GM19372 (cell line): ENCODE data around the gene SAMHD1.
"Not testable (repeated sequence)": the region's sequence is repeated elsewhere in the genome, so short reads cannot be mapped to it uniquely, and the experiment has no call there.

Experiments used
- ATAC-seq: cut with Tn5 transposase; IDR thresholded peaks from one replicate; pipeline ENCODE4 v1.9.1; 2021; ENCODE audit warnings: mild to moderate bottlenecking, low read depth, moderate library complexity; ENCODE audit not compliant: unreplicated experiment

Gene SAMHD1

GRCh38 chr20:36856691-36857635, 94.5 kb downstream of the SAMHD1 start:
- no peak for ATAC-seq

DNA sequence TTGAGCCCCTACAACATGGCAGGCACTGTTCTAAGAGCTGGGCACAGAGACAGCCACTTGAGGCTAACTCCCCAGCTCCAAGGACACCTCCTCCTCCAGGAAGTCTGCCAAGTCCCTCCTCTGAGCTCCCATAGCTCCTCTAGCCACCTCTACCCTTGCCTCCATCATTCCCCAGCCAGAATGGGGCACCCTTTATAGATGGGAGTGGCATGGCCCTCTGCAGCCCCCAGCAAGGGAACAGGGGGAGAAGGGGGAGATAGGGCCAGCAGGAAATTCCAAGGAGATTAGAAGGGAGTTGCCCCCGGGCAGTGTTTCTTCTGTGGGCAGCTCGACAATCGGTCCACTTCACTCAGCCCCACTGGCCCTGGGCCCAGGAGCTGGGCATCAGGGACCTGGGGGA, 95.3 kb downstream of the SAMHD1 start:
- ATAC-seq = no peak

DNA sequence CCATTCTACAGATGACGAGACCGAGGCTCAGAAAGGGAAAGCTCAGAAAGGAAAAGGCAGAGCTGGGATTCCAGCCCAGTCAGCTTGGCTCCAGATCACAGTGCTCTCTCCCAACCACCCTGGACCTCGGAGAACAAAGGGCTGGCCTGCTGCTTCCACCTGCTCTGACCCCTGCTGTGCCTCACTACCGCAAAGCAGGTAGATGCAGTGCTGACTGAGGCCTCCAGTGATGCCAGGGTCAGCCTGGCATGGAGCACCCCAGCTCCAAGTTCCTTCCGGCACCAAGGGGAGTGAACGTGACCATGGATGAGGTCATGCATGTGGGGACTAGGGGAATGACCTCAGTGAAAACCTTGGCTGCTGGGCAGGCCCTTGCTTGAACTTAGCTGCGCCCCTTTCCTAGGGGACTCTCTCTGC, 96.3 kb downstream of the SAMHD1 start:
- ATAC-seq = no peak

- no peak for ATAC-seq
Observed at GRCh38 chr20:36854348-36855240, 96.9 kb downstream of the SAMHD1 start.

DNA sequence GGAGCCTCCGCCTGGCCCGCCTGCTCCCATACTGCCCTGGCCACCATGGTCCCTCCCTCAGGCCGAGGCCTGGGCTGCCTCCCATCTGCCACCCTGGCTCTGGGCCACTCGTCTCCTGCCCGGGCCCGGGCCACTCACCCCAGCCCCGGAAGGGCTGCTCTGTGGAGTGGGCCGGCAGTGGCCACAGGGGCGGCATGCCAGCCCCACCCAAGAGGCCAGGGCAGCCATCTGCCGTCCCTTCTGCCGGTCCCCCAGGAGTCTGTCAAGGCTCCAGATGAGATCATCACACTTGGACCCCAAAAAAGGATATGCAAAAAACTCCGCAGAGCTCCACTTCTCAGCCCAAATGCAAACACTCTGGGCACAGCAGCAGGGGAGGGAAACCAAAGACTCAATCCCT, 99.3 kb downstream of the SAMHD1 start:
- no peak for ATAC-seq

GRCh38 chr20:36851490-36851889, 100.0 kb downstream of the SAMHD1 start:
- no peak for ATAC-seq

DNA sequence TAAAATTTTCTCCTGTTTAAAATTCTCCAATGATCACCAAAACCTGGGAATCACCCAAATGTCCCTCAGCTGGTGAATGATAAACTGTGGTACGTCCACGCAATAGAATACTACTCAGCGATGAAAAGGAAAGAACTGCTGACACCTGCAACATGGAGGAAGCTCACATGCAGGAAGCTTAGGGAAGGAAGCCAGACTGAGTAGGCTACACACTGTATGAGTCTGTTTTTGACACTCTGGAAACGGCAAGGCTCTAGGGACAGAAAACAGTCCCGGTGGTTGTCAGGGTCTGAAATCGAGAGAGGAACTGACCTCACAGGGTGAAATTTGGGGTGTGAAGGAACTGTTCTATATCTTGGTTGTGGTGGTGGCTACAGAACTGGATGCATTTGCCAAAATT, 100.7 kb downstream of the SAMHD1 start:
- ATAC-seq = no peak

GRCh38 chr20:36849333-36850065, 102.0 kb downstream of the SAMHD1 start:
- ATAC-seq = no peak

GRCh38 chr20:36848677-36849076, 102.8 kb downstream of the SAMHD1 start:
- no peak for ATAC-seq

GRCh38 chr20:36848078-36848660, 103.3 kb downstream of the SAMHD1 start:
- ATAC-seq = no peak

- ATAC-seq = no peak
Observed at GRCh38 chr20:36847710-36848040, 103.8 kb downstream of the SAMHD1 start.

DNA sequence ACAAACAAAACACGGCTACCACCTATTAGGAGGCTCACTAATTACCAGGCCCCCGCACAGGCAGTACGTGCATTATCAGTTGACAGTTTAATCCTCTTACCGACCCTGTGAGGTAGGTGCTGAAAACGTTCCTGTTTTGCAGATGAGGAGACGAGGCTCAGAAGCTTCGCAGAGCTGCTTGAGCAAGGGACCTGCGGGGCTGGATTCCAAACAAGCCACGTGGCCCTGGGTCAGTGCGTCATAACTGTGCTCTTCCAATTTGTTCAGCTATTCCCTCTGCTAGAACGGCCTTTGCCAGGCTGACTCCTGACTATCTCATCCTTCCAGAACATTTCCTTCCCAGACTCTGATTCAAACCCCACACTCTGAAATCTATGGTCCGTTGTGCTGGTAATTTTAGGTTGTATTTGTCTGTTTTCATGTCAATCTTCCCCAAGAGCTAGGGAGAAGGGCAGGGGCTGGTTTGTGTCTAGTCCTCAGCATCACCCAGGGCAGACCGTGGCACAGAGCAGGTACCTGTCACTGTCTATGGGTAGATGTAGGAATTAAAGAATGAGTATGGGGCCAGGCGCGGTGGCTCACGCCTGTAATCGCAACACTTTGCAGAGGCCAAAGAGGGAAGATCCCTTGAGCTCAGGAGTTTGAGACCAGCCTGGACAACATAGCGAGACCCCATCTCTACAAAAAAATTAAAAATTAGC, 104.3 kb downstream of the SAMHD1 start:
- ATAC-seq = no peak

DNA sequence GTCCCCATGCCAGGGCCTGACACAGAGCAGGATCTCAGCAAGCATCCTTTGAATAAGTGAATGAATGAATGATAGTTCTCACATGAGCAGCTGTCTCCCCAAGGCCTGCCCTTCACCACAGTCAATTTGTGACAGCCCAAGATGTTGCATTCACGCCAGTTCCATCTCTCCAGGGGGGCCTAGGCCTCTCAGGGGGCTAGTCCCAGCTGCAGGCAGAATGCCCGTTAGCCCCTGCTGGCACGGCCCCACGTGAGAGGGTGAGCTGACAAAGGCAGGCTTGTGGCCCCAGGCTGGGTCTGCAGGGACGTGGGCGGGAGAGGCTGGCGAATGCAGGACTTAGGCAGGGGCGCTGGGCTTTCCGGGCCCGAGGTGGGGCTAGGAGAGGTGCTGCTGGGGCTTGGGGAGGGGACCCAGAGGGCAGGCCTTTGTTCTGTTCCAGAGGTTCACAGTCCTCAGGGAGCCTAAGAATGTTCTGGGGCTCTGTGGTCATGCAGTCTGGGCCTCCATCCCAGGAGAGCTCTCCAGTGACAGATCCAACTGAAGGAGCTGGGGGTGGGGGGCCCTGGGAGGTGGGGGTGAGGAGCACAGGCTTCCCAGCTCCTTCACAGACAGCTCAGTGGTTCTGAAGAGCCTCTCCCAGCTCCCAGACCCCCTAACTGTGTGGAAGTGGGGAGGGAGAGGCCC, 106.1 kb downstream of the SAMHD1 start:
- no peak for ATAC-seq

DNA sequence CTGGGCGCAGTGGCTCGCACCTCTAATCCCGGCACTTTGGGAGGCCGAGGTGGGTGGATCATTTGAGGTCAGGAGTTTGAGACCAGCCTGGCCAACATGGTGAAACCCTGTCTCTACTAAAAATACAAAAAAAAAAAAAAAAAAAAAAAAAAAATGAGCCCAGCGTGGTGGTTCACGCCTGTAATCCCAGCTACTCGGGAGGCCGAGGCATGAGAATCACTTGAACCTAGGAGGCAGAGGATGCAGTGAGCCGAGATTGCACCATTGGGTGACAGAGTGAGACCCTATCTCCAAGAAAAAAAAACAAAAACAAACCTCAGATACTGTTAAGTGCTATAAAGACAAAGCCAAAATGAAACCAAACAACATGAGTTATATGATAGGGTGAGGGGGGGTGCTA, 110.5 kb downstream of the SAMHD1 start:
- ATAC-seq = not testable (repeated sequence)
